ENCODE results near the gene BCL2L15.

BCL2L15 gene

GRCh38 chr1:113886417-113887401 lies 672 bp downstream of the BCL2L15 start:
- no peak for DNase-seq (ENCODE audit: insufficient read length, low spot score)
- TF ChIP-seq CTCF (IDR thresholded peaks at IDR 0.05; ENCODE audit: insufficient read depth, missing control alignments), result no peak
- no peak for FAIRE-seq

- FAIRE-seq (no peak), DNase-seq (ENCODE audit: insufficient read length, low spot score) (no peak)
- no peak for TF ChIP-seq CTCF (IDR thresholded peaks at IDR 0.05; ENCODE audit: insufficient read depth, missing control alignments)
Measured at GRCh38 chr1:113881661-113882060, 5.7 kb downstream of the BCL2L15 start.

GRCh38 chr1:113879739-113880038 lies 7.7 kb downstream of the BCL2L15 start:
- no peak for TF ChIP-seq CTCF (IDR thresholded peaks at IDR 0.05; ENCODE audit: insufficient read depth, missing control alignments)
- FAIRE-seq (no peak), DNase-seq (ENCODE audit: insufficient read length, low spot score) (no peak)

GRCh38 chr1:113876176-113876575 lies 11.2 kb downstream of the BCL2L15 start:
- FAIRE-seq (no peak), DNase-seq (ENCODE audit: insufficient read length, low spot score) (no peak)
- no peak for TF ChIP-seq CTCF (IDR thresholded peaks at IDR 0.05; ENCODE audit: insufficient read depth, missing control alignments)

GRCh38 chr1:113875714-113876113 lies 11.7 kb downstream of the BCL2L15 start:
- TF ChIP-seq CTCF (IDR thresholded peaks at IDR 0.05; ENCODE audit: insufficient read depth, missing control alignments), result no peak
- DNase-seq (ENCODE audit: insufficient read length, low spot score) (no peak), FAIRE-seq (no peak)

- DNase-seq (ENCODE audit: insufficient read length, low spot score) (no peak), FAIRE-seq (no peak)
- TF ChIP-seq CTCF (IDR thresholded peaks at IDR 0.05; ENCODE audit: insufficient read depth, missing control alignments), result no peak
Measured at GRCh38 chr1:113874012-113874879, 13.1 kb downstream of the BCL2L15 start.
